Measurements from ENCODE around the gene TMX2.
"Not testable (repeated sequence)": the region's sequence is repeated elsewhere in the genome, so short reads cannot be mapped to it uniquely, and the experiment has no call there.

TMX2 gene

GRCh38 chr11:57712256-57713150, at the start of gene TMX2:
TSS of gene TMX2 (plus strand) at chr11:57712593. CDS start at chr11:57712619, 26 bp downstream.
- DNase-seq, result peak; percentile 86 to 87

- no peak for DNase-seq
These were observed 49.5 kb upstream of the TMX2 start for GRCh38 chr11:57662893-57663292.

GRCh38 chr11:57663975-57664374, 48.4 kb upstream of the TMX2 start:
- DNase-seq, result no peak

GRCh38 chr11:57667117-57667735, 45.2 kb upstream of the TMX2 start:
- peak; percentile 91 to 96 for DNase-seq

- peak; percentile 99 for DNase-seq
These were observed 44.5 kb upstream of the TMX2 start, which contains the start of gene ZDHHC5 for GRCh38 chr11:57667736-57668433. TSS of gene ZDHHC5 (plus strand) at chr11:57668114. CDS start at chr11:57673091, 4,977 bp downstream.

- DNase-seq, result peak; percentile 30 to 34
These were observed 44.0 kb upstream of the TMX2 start for GRCh38 chr11:57668434-57668782.

- no peak for DNase-seq
These were observed 38.1 kb upstream of the TMX2 start for GRCh38 chr11:57674251-57674650.

GRCh38 chr11:57675176-57675941, 37.0 kb upstream of the TMX2 start:
- DNase-seq, result no peak

- no peak for DNase-seq
These were observed 33.0 kb upstream of the TMX2 start for GRCh38 chr11:57679396-57679795.

- no peak for DNase-seq
These were observed 31.9 kb upstream of the TMX2 start for GRCh38 chr11:57680552-57680874.

- DNase-seq, result no peak
These were observed 31.2 kb upstream of the TMX2 start for GRCh38 chr11:57681168-57681567.

- not testable (repeated sequence) for DNase-seq
These were observed 21.9 kb upstream of the TMX2 start for GRCh38 chr11:57690474-57690873.

GRCh38 chr11:57698843-57699365, 13.5 kb upstream of the TMX2 start:
- DNase-seq, result no peak

- DNase-seq, result no peak
These were observed 12.6 kb upstream of the TMX2 start for GRCh38 chr11:57699813-57700212.

GRCh38 chr11:57700425-57700824, 12.0 kb upstream of the TMX2 start:
- no peak for DNase-seq

- DNase-seq, result no peak
These were observed 9.1 kb upstream of the TMX2 start for GRCh38 chr11:57703341-57703740.

GRCh38 chr11:57704932-57705331, 7.5 kb upstream of the TMX2 start:
- DNase-seq, result no peak

- DNase-seq, result not testable (repeated sequence)
These were observed 7.0 kb upstream of the TMX2 start for GRCh38 chr11:57705432-57705831.

- DNase-seq, result no peak
These were observed 2.5 kb upstream of the TMX2 start for GRCh38 chr11:57709802-57710367.

GRCh38 chr11:57711414-57712255, 758 bp upstream of the TMX2 start, which contains the start of gene MED19:
TSS of gene MED19 (minus strand) at chr11:57712215. CDS start at chr11:57712179, 36 bp downstream.
- peak; percentile 68 to 74 for DNase-seq

- no peak for DNase-seq
These were observed 1.4 kb downstream of the TMX2 start for GRCh38 chr11:57713835-57714234.
